ENCODE measurements around the gene ITPRIPL1.
A peak's percentile ranks its signal among the peaks of the same experiment; 100 is the strongest.
"Not testable (repeated sequence)": the region's sequence is repeated elsewhere in the genome, so short reads cannot be mapped to it uniquely, and the experiment has no call there.

Gene ITPRIPL1

GRCh38 chr2:96325041-96325883, at the start of gene ITPRIPL1:
Gene ITPRIPL1 (plus strand): TSS chr2:96325317. CDS start chr2:96325840, 523 bp downstream.
- no peak for DNase-seq (ENCODE audit: low read depth)

- no peak for DNase-seq (ENCODE audit: low read depth)
Measured at GRCh38 chr2:96276787-96277499, 48.2 kb upstream of the ITPRIPL1 start.

GRCh38 chr2:96287273-96287856, 37.8 kb upstream of the ITPRIPL1 start:
- no peak for DNase-seq (ENCODE audit: low read depth)

GRCh38 chr2:96291751-96292150, 33.4 kb upstream of the ITPRIPL1 start:
- DNase-seq (ENCODE audit: low read depth), result no peak

- not testable (repeated sequence) for DNase-seq (ENCODE audit: low read depth)
Measured at GRCh38 chr2:96294271-96294670, 30.8 kb upstream of the ITPRIPL1 start.

GRCh38 chr2:96296925-96297324, 28.2 kb upstream of the ITPRIPL1 start:
- DNase-seq (ENCODE audit: low read depth), result no peak

- no peak for DNase-seq (ENCODE audit: low read depth)
Measured at GRCh38 chr2:96301865-96302264, 23.3 kb upstream of the ITPRIPL1 start.

GRCh38 chr2:96304606-96305005, 20.5 kb upstream of the ITPRIPL1 start:
- no peak for DNase-seq (ENCODE audit: low read depth)

GRCh38 chr2:96305091-96305978, 19.8 kb upstream of the ITPRIPL1 start, which contains the start of gene SNRNP200:
Gene SNRNP200 (minus strand): TSS chr2:96305546. CDS start chr2:96305437, 109 bp downstream.
- DNase-seq (ENCODE audit: low read depth), result peak; percentile 85

GRCh38 chr2:96305979-96306308, 19.2 kb upstream of the ITPRIPL1 start:
- no peak for DNase-seq (ENCODE audit: low read depth)

GRCh38 chr2:96306370-96306769, 18.7 kb upstream of the ITPRIPL1 start:
- no peak for DNase-seq (ENCODE audit: low read depth)

GRCh38 chr2:96308248-96308647, 16.9 kb upstream of the ITPRIPL1 start:
- no peak for DNase-seq (ENCODE audit: low read depth)

GRCh38 chr2:96315005-96315399, 10.1 kb upstream of the ITPRIPL1 start:
- DNase-seq (ENCODE audit: low read depth), result no peak

- DNase-seq (ENCODE audit: low read depth), result no peak
Measured at GRCh38 chr2:96315400-96316071, 9.6 kb upstream of the ITPRIPL1 start.

GRCh38 chr2:96316999-96317398, 8.1 kb upstream of the ITPRIPL1 start:
- DNase-seq (ENCODE audit: low read depth), result no peak

GRCh38 chr2:96317584-96317997, 7.5 kb upstream of the ITPRIPL1 start:
- no peak for DNase-seq (ENCODE audit: low read depth)

- no peak for DNase-seq (ENCODE audit: low read depth)
Measured at GRCh38 chr2:96318723-96319122, 6.4 kb upstream of the ITPRIPL1 start.

- no peak for DNase-seq (ENCODE audit: low read depth)
Measured at GRCh38 chr2:96319396-96319795, 5.7 kb upstream of the ITPRIPL1 start.

GRCh38 chr2:96320326-96320725, 4.8 kb upstream of the ITPRIPL1 start:
- DNase-seq (ENCODE audit: low read depth), result no peak

- DNase-seq (ENCODE audit: low read depth), result no peak
Measured at GRCh38 chr2:96320728-96321622, 4.1 kb upstream of the ITPRIPL1 start.

All from stimulated activated CD8-positive, alpha-beta memory T cell treated with anti-CD3 and anti-CD28 coated beads, Interleukin-7, amount 100 ng/mL, for 24 hours (primary cell).